ENCODE measurements around the gene TRIM46. TPM values are rescaled to one million over a fixed set of nuclear protein-coding genes. Genes with fewer than 3 reads are reported as not detected.
"Not testable (repeated sequence)": the region's sequence is repeated elsewhere in the genome, so short reads cannot be mapped to it uniquely, and the experiment has no call there.

Gene TRIM46
- total RNA-seq, 1 experiment from 2014 or later, result 1.3 TPM

DNA sequence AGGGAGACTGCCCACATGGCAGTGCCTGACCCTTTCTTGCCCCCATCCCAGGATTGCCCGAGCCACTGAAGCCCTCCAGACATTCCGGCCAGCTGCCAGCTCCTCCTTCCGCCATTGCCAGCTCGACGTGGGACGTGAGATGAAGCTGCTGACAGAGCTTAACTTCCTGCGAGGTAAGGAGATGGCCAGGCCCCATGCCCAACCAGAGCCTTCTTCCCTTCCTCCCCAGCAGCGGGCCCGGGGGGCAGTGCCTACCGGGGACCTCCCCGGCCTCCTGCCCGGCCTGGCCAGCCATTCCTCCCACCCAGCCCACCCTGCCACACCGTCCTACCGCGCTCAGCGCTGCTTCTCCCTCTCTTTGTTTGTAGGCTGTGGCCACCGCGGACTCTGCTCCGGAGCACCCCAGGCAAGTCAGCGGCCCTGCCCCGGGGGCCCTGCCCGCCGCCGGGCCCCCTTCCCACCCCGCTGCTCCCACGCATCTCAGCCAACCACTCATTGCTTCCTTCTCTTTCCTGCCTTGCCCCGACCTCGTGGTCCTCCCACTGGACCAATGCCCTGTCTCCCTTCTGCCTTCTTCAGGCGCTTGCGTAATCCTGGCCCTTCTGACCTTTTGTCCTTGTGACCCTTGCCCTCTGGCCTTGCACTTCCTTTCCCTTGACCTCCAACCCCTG lies 4.9 kb downstream of the TRIM46 start:
- in situ Hi-C loops (cut with HindIII; ENCODE audit: low pct_unique_long_range_greater_than_20kb, low sequenced_read_pairs), result no loop called here
- no peak for DNase-seq (ENCODE audit: low read depth, low spot score)

DNA sequence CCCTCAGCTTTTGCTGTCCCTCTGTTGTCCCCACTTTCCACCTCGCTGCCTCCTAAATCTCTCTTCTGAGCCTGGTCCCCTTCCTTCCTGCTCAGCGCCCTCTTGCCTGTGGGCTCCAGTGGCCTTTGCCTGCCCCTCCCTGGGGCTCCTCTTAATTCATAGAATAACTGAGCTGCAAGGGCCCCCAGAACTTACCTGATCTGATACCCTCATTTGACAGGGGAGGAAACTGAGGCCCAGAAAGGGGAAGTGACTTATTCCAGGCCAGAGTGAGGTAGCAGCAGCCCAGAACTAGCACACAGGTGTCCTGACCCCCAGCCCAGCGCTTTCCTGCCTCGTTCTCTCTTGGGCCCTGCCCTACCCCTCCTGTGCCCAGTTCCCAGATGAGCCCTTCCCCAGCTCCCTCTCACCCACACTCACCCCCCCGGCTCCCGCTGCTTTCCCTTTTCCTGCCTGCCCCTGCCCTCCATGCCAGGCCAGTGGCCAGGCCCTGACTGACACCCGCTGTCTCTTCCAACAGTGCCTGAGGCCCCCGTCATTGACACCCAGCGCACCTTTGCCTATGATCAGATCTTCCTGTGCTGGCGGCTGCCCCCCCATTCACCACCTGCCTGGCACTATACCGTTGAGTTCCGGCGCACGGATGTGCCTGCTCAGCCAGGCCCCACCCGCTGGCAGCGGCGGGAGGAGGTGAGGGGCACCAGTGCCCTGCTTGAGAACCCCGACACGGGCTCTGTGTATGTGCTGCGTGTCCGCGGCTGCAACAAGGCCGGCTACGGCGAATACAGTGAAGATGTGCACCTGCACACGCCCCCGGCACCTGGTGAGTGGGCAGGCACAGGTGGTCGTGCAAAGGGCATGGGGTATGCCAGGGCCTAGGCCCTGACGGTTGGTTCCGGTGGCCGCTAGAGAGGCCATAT lies 5.7 kb downstream of the TRIM46 start:
- no peak for DNase-seq (ENCODE audit: low read depth, low spot score)
- in situ Hi-C loops (cut with HindIII; ENCODE audit: low pct_unique_long_range_greater_than_20kb, low sequenced_read_pairs), result no loop called here

DNA sequence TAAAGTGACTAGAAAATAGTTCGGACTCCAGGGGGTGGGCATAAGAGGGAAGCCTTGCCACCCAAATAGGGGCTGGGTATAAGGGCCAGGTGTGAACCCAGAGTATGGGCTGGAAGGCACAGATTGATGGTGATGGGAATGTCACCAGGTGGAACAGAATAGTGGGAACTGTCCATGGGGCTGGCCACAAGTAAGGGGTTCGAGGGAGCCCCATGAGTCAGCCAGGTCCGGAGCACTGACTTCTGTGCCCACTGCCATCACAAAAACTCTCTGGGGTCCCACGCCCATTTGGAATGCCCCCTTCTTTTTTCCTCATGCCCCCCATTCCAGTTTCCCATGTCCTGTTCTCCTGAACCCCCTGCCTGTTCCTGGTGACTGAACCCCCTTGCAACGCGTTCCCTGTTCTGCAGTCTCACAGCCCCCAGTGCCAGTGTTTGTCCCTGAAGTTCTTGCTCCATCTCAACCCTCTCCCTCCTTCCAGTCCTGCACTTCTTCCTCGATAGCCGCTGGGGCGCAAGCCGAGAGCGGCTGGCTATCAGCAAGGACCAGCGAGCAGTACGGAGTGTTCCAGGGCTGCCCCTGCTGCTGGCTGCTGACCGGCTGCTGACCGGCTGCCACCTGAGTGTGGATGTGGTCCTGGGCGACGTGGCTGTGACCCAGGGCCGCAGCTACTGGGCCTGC lies 7.9 kb downstream of the TRIM46 start:
- in situ Hi-C loops (cut with HindIII; ENCODE audit: low pct_unique_long_range_greater_than_20kb, low sequenced_read_pairs), result no loop called here

DNA sequence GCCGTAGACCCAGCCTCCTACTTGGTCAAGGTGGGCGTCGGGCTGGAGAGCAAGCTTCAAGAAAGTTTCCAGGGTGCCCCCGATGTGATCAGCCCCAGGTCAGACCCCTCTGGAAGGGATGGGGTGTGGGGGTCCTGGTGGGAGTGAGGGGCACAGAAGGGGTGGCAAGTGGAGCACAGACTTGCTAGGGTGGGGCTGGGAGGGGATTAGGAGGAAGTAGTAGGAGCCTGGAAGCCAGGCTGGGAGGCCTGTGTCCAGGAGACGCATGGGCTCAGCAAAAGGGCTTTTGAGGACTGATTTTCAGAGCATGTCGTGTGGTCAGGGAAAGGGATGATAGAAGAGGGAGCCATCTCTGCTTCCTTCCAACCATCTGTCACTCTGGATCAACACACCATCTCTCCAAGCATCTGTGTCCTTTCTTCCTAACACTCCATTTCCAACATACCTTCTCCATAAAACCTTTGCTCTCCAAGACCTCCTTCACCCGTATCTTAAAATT lies 8.5 kb downstream of the TRIM46 start:
- in situ Hi-C loops (cut with HindIII; ENCODE audit: low pct_unique_long_range_greater_than_20kb, low sequenced_read_pairs), result no loop called here
- DNase-seq (ENCODE audit: low read depth, low spot score), result no peak

More for the DNA sequence above, 7.9 kb downstream of the TRIM46 start:
- DNase-seq (ENCODE audit: low read depth, low spot score), result no peak

DNA sequence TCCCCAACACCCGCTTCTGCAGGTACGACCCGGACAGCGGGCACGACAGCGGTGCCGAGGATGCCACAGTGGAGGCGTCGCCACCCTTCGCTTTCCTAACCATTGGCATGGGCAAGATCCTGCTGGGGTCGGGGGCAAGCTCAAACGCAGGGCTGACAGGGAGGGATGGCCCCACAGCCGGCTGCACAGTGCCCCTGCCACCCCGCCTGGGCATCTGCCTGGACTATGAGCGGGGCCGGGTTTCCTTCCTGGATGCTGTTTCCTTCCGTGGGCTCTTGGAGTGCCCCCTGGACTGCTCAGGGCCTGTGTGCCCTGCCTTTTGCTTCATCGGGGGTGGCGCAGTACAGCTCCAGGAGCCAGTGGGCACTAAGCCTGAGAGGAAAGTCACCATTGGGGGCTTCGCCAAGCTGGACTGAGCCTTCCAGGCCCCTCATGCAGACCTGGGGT lies 10.1 kb downstream of the TRIM46 start:
- no peak for DNase-seq (ENCODE audit: low read depth, low spot score)
- in situ Hi-C loops (cut with HindIII; ENCODE audit: low pct_unique_long_range_greater_than_20kb, low sequenced_read_pairs), result no loop called here

DNA sequence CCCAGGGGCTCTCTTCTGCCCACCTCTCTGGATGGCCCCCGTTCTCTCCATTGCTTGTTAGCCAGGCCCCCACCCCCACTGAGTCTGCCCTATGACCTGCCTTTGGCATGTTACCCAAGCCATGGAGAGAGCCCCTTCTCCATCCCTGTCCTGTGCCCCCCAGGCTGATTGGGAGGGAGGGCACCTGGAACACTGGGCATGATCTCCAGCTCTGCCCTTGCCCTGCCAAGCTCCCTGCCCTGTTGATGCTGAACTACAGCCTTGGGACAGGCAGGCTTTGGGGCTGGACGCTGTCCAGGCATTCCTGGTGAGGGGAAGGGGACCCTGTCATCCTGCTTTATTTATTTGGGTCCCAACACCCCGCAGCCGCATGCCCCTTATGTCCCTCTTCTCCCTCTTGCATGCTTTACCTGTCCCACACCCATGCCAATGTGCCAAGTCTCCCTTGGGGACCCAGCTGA lies 10.7 kb downstream of the TRIM46 start:
- in situ Hi-C loops (cut with HindIII; ENCODE audit: low pct_unique_long_range_greater_than_20kb, low sequenced_read_pairs), result no loop called here
- DNase-seq (ENCODE audit: low read depth, low spot score), result no peak

DNA sequence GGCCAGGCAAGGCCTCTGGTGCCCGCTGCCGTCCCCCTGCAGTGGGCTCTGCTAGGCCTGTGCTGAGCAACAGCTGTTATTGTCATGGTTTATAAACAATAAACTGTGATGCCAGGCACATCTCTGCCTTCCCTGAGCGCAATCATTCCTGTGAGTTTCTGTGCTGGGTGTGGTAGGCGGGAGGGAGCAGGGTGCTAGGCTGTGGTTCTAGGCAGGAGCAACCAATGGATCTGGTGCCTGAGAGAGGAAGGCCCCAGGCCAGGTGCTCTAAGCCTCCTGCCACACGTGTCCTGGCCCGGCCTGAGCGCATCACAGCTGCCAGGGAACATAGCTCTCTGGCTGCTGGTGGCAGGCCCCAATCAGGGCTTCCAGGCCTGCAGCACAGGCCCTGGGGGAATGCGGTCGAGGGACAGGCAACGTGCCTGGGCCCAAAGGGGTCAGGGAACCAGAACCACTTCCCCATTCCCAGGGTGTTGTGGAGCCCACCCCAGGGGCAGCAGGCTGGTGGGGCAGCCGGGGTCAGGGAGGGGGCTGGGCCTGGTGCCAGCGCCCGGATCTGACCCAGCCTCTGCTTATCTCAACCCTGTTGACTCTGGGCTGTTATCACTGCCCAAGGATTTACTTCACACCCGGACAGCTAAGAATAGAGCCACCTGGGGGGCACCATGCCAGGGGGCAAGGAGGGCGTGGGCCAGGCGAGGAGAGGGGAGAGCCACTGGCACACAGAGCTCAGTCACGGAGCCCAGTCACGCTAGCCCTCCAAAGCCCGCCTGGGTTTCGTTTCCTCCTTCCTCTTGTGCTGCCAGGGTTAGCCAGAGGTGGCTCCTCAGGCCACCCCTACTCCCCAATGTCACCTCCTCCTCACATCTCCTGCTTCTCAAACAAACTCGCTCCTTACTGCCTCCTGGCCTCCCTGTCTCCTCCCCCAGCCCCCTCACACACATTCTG lies 11.5 kb downstream of the TRIM46 start:
- in situ Hi-C loops (cut with HindIII; ENCODE audit: low pct_unique_long_range_greater_than_20kb, low sequenced_read_pairs), result no loop called here
- no peak for DNase-seq (ENCODE audit: low read depth, low spot score)

DNA sequence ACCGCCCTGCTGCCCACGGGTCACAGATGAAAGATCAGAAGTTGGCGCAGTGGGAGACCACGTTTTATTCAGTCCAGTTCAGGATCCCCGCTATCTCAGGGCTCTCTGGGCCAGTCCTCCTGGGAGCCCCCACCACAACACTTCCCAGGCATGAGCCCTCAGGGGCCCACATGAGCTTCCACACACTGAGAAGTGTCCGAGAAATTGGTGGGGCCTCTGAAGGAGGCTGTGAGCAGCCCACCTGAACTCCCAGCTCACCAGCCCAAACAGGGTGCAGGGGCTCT lies 12.1 kb downstream of the TRIM46 start:
- in situ Hi-C loops (cut with HindIII; ENCODE audit: low pct_unique_long_range_greater_than_20kb, low sequenced_read_pairs), result no loop called here
- no peak for DNase-seq (ENCODE audit: low read depth, low spot score)

DNA sequence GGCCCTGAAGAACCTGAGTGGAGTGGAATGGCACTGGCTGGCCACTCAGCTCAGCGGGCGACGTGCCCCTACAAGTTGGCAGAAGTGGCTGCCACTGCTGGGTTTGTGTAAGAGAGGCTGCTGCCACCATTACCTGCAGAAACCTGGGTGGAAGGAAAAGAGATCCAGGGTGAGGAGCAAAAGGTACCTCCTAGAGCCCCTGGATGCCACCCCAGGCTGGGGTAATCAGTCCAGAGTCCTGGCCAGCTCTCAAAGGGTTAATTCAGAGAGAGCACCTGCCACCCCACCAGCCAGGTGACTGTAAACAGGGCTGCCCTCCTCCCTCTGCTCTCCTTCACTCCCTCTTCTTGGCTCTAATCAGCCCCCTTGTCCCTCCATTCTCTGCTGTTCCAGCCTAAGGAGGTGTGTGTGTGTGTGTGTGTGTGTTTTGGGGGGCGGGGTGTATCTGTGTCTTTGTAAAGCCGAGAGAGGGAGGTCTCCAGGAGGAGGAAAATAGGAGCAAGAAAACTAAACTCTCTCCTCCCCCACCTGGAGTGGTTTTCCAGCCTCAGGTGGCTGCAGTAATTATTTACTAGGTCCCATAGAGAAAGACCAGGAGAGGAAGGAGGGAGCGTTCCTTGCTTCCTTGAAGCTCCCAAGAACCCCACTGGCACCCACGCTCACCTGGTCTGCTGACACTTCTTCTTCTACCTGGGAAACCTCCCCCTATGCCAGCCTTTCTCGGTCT lies 12.6 kb downstream of the TRIM46 start:
- in situ Hi-C loops (cut with HindIII; ENCODE audit: low pct_unique_long_range_greater_than_20kb, low sequenced_read_pairs), result no loop called here
- DNase-seq (ENCODE audit: low read depth, low spot score), result no peak

DNA sequence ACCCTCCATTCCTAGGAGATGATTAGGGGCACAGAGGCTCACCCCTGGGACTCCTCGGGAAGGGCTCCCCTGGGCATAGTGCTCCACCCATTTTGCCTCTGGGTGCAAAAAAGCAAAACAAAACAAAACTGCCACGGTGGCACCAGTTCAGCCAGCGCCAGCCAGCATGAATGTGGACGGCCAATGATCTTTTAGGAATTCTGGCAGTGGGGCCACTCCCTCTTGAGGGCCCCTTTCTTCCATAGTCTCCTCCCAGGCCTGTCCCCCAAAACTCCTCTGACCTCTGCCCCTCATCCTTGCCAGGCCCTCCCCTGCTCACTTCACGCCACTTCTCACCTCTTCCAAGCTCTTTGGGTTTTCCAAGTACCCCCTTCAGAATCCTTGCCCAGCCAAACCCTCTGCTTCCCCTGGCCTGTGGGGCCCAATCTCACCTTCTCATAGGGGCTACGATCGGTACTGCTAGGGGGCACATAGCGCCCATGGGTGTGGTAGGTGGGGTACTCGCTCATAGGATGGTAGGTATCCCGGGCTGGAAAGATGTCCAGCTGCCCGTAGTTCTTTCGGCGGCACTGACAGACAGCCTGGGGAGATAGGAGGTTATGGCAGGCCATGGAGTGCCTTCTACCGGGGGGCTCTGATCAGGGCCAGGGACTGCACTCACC lies 13.3 kb downstream of the TRIM46 start:
- no peak for DNase-seq (ENCODE audit: low read depth, low spot score)
- in situ Hi-C loops (cut with HindIII; ENCODE audit: low pct_unique_long_range_greater_than_20kb, low sequenced_read_pairs), result no loop called here

DNA sequence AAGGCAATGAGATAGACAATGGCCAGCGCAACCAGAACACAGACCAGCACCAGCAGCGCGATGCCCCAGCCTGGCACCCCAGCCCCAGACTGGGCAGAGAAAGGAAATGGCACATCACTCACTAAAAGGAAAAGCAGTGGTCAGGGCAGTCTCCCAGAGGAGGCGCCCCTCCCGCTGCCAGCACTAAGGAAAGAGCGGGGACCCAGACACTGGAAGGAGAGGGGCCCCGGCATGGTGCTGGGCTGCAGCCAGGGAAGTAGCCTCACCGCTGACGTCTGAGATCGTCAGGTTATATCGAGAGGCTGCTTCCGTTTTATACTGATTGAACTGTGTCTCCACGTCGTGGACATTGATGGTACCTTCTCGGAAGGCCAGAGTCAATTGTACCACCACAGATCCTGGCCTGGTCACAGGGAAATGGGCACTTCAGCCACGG lies 13.8 kb downstream of the TRIM46 start:
- DNase-seq (ENCODE audit: low read depth, low spot score), result no peak
- in situ Hi-C loops (cut with HindIII; ENCODE audit: low pct_unique_long_range_greater_than_20kb, low sequenced_read_pairs), result no loop called here

DNA sequence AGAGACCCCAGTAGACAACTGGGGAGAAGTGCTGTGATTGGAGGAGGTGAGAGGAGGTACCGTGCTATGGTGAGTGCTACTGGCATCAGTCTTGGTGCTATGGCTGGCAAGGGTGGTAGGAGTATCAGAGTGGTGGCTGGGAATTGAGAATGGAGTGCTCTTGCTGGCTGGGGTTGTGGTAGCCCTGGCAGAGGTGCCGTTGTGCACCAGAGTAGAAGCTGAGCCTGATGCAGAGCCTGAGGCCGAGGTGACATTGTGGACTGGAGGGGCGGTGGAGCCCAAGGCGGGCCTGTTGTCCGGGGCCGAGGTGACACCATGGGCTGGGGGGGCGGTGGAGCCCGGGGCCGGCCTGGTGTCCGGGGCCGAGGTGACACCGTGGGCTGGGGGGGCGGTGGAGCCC lies 14.6 kb downstream of the TRIM46 start:
- DNase-seq (ENCODE audit: low read depth, low spot score), result no peak
- in situ Hi-C loops (cut with HindIII; ENCODE audit: low pct_unique_long_range_greater_than_20kb, low sequenced_read_pairs), result no loop called here

DNA sequence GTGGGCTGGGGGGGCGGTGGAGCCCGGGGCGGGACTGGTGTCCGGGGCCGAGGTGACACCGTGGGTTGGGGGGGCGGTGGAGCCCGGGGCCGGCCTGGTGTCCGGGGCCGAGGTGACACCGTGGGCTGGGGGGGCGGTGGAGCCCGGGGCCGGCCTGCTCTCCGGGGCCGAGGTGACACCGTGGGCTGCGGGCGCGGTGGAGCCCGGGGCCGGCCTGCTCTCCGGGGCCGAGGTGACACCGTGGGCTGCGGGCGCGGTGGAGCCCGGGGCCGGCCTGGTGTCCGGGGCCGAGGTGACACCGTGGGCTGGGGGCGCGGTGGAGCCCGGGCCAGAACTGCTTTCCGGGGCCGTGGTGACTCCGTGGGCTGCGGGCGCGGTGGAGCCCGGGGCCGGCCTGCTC lies 16.3 kb downstream of the TRIM46 start:
- in situ Hi-C loops (cut with HindIII; ENCODE audit: low pct_unique_long_range_greater_than_20kb, low sequenced_read_pairs); DNase-seq (ENCODE audit: low read depth, low spot score): not testable (repeated sequence)

DNA sequence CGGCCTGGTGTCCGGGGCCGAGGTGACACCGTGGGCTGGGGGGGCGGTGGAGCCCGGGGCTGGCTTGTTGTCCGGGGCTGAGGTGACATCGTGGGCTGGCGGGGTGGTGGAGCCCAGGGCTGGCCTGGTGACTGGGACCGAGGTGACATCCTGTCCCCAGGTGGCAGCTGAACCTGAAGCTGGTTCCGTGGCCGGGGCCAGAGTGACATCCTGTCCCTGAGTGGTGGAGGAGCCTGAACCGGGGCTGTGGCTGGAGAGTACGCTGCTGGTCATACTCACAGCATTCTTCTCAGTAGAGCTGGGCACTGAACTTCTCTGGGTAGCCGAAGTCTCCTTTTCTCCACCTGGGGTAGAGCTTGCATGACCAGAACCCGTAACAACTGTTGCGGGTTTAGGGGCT lies 18.3 kb downstream of the TRIM46 start:
- in situ Hi-C loops (cut with HindIII; ENCODE audit: low pct_unique_long_range_greater_than_20kb, low sequenced_read_pairs), result no loop called here
- DNase-seq (ENCODE audit: low read depth, low spot score), result no peak

DNA sequence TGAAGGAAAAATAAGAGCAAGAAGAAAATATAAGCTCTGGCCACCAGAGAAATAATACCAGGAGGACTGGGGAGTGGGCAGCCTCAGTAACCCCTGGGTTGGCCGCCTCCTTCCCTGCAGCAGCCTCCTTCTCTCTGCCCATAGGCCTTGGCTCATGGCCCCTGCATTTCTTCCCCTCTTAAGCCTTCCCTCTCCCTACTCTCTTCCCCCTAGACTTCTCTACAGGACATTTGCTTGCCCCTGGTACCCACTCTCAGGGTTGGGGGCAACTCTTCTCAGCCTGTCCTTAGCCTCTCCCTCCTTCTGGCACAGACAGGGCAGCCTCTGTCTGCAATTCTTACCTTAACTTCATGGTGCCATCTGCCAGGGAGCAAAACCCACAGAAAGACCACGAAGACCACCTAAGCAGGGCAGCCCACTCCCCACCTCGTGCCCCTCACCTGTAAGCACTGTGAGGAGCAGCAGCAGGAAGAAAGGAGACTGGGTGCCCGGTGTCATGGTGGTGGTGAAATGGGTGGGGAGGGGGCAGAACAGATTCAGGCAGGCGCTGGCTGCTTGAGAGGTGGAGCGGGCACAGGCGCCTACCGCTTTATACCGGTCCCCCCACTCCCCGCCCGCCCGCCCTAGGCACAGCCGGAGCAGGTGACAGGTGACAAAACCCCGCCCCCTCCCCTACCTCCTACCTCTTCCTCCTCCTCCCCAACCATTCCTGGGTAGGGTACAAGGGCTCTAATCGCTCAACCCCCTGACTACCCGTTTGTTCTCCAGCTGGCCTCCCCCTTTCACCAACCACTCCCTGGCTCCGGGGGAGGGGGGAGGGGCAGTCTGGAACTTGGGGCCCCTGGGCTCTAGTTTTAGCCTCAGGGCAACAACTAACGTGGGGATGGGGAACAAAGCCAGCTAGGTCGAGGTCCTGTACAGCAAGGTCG lies 19.0 kb downstream of the TRIM46 start:
- in situ Hi-C loops (cut with HindIII; ENCODE audit: low pct_unique_long_range_greater_than_20kb, low sequenced_read_pairs), result no loop called here
- DNase-seq (ENCODE audit: low read depth, low spot score), result no peak

Measured in SK-MEL-5 (cell line).